ENCODE data around the gene NR6A1.

DNA sequence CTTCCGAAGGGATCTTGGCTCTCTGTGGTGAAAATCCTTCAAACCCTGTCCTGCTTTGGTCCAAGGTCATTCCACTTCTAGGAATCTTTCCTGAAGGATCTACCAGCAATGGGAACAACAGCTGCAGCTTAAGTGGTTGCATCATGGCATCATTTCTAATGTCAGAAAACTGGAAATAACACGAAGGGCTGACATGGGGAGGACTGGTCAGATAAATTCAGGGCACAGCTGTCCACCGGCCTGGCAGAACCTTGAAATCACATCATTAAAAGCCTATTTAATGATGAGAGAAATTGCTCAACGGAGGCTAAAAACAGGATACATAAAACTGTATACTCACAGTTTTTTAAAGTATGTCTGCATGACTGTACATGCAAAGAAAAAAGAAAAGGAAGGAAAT lies 34.1 kb upstream of the NR6A1 start:
- TF ChIP-seq CTCF (tag by site-specific recombination; IDR thresholded peaks at IDR 0.05) (no peak), GLI4 (tag by site-specific recombination; IDR thresholded peaks at IDR 0.05) (no peak), SETDB1 (IDR thresholded peaks at IDR 0.05; ENCODE audit: insufficient read length, low read length) (no peak), OSR2 (tag by site-specific recombination; IDR thresholded peaks at IDR 0.05) (no peak), ZNF24 (tag by site-specific recombination; IDR thresholded peaks at IDR 0.05) (no peak)
- TF ChIP-seq, protein P1, sequence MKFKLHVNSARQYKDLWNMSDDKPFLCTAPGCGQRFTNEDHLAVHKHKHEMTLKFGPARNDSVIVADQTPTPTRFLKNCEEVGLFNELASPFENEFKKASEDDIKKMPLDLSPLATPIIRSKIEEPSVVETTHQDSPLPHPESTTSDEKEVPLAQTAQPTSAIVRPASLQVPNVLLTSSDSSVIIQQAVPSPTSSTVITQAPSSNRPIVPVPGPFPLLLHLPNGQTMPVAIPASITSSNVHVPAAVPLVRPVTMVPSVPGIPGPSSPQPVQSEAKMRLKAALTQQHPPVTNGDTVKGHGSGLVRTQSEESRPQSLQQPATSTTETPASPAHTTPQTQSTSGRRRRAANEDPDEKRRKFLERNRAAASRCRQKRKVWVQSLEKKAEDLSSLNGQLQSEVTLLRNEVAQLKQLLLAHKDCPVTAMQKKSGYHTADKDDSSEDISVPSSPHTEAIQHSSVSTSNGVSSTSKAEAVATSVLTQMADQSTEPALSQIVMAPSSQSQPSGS (tag by site-specific recombination; IDR thresholded peaks at IDR 0.05; ENCODE audit: low read depth): no peak

Data from HEK293 (cell line).